ENCODE results near the gene MAML3.

DNA sequence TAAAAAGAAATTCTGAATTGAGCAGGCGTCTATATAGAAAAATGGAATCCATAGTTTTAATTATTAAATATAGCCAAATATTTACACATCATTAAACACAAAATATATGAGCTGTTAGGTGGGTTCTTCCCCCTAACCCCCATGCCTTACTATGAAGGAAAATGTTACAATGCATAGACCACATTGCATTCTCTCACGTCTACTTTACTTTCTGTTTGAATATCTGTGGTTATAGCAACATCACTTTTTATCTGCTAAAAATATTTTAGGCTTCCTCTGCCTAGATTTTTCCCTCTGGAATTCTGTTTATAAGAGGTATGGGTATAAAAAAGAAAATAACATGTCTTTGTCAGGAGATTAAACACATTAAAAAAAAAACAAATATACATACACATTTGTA is 73.1 kb downstream of the MAML3 start:
- TF ChIP-seq, protein P1, sequence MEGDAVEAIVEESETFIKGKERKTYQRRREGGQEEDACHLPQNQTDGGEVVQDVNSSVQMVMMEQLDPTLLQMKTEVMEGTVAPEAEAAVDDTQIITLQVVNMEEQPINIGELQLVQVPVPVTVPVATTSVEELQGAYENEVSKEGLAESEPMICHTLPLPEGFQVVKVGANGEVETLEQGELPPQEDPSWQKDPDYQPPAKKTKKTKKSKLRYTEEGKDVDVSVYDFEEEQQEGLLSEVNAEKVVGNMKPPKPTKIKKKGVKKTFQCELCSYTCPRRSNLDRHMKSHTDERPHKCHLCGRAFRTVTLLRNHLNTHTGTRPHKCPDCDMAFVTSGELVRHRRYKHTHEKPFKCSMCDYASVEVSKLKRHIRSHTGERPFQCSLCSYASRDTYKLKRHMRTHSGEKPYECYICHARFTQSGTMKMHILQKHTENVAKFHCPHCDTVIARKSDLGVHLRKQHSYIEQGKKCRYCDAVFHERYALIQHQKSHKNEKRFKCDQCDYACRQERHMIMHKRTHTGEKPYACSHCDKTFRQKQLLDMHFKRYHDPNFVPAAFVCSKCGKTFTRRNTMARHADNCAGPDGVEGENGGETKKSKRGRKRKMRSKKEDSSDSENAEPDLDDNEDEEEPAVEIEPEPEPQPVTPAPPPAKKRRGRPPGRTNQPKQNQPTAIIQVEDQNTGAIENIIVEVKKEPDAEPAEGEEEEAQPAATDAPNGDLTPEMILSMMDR (IDR thresholded peaks at IDR 0.05; ENCODE audit: insufficient read depth, low read depth, low read length): no peak
- no peak for TF ChIP-seq EZH2 (IDR thresholded peaks at IDR 0.05; ENCODE audit: insufficient read depth, low read length)

All from astrocyte (in vitro differentiated cells and primary cell).